Upper lobe of left lung (tissue), 4 donors: ENCODE measurements around the gene ATP2B2.

Experiments used
- CTCF ChIP-seq, 6 experiments: fragments of 450-650 bp in 4 of 6; fragments of 200-600 bp in 2 of 6; sonication (generic) in 2 of 6; IDR thresholded peaks; one replicate each; pipeline ENCODE4 v1.5.1; 2016 to 2019; ENCODE audit warnings: antibody characterized with exemption in 6 of 6
- POLR2A ChIP-seq, 4 donors: fragments of 450-650 bp; IDR thresholded peaks; one replicate each; pipeline ENCODE4 v1.5.1; 2016 to 2017; ENCODE audit warnings: antibody characterized with exemption in 4 of 4, mild to moderate bottlenecking in 2 of 4
- POLR2AphosphoS5 ChIP-seq, 2 donors: sonication (generic); formaldehyde crosslinking; IDR thresholded peaks; one replicate each; pipeline ENCODE4 v1.5.1; 2017; ENCODE audit warnings: antibody characterized with exemption in 2 of 2

GRCh38 chr3:10371167-10371566 lies 134.2 kb downstream of the ATP2B2 start:
- TF ChIP-seq CTCF (IDR thresholded peaks at IDR 0.05) (no peak), POLR2A (IDR thresholded peaks at IDR 0.05) (no peak), POLR2AphosphoS5 (IDR thresholded peaks at IDR 0.05) (no peak)
